ENCODE measurements around the gene ABL1. TPM values are rescaled to one million over a fixed set of nuclear protein-coding genes. Genes with fewer than 3 reads are reported as not detected.

ABL1 gene
- total RNA-seq, 6 experiments from 2014 or later, result 56.0 to 63.5 (median 62.8) TPM

DNA sequence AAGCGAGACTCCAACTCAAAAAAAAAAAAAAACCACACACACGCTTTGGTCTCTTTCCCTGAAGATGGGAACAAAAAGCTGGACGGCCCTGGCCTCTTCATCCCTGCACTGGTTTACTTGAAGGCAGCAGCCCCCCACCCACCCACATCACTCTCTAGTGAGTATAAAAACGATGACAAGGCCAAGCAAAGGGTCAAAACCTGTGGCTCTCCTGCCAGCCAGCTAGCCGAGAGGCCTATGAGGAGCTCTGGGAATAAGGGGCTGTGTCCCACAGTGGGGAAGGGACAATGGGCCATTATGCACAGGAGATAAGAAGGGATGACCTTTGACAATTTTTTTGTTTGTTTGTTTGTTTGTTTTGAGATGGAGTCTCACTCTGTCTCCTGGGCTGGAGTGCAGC is 48.4 kb downstream of the ABL1 start:
- peaks cover 2% of the 10 kb centered on the region; the same call in 1 of the 2 replicates for H3K27me3 Mint-ChIP-seq (ENCODE audit: insufficient read depth)
- H3K27ac Mint-ChIP-seq, result no peak overlapping the region
- H3K9me3 Mint-ChIP-seq, result no peaks in the 10 kb centered on the region
- no peak overlapping the region for H3K4me3 Mint-ChIP-seq
- no peaks in the 10 kb centered on the region for H3K4me1 Mint-ChIP-seq (ENCODE audit: low read depth)
- TF ChIP-seq CTCF (IDR thresholded peaks at IDR 0.05), result no peak
- peaks cover 26% of the 10 kb centered on the region; the same call in 1 of the 2 replicates for H3K36me3 Mint-ChIP-seq (ENCODE audit: low read depth)
- DNase-seq, result no peak

DNA sequence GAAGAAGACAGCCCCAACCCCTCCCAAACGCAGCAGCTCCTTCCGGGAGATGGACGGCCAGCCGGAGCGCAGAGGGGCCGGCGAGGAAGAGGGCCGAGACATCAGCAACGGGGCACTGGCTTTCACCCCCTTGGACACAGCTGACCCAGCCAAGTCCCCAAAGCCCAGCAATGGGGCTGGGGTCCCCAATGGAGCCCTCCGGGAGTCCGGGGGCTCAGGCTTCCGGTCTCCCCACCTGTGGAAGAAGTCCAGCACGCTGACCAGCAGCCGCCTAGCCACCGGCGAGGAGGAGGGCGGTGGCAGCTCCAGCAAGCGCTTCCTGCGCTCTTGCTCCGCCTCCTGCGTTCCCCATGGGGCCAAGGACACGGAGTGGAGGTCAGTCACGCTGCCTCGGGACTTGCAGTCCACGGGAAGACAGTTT is 49.1 kb downstream of the ABL1 start:
- no peak for DNase-seq
- H3K9me3 Mint-ChIP-seq, result no peaks in the 10 kb centered on the region

GRCh38 chr9:130884542-130885483 is 49.8 kb downstream of the ABL1 start:
- no peak overlapping the region for H3K27ac Mint-ChIP-seq
- H3K4me1 Mint-ChIP-seq (ENCODE audit: low read depth), result no peaks in the 10 kb centered on the region
- TF ChIP-seq CTCF (IDR thresholded peaks at IDR 0.05), result no peak
- peaks cover 2% of the 10 kb centered on the region; the same call in 1 of the 2 replicates for H3K27me3 Mint-ChIP-seq (ENCODE audit: insufficient read depth)
- no peaks in the 10 kb centered on the region for H3K9me3 Mint-ChIP-seq
- H3K36me3 Mint-ChIP-seq (ENCODE audit: low read depth), result peaks cover 26% of the 10 kb centered on the region; the same call in 1 of the 2 replicates
- H3K4me3 Mint-ChIP-seq, result no peak overlapping the region
- DNase-seq, result no peak

More for the DNA sequence above, 49.1 kb downstream of the ABL1 start:
- Mint-ChIP-seq H3K4me1 (ENCODE audit: low read depth) (no peaks in the 10 kb centered on the region), H3K36me3 (ENCODE audit: low read depth) (peaks cover 26% of the 10 kb centered on the region; the same call in 1 of the 2 replicates), H3K27ac (no peak overlapping the region), H3K4me3 (no peak overlapping the region), H3K27me3 (ENCODE audit: insufficient read depth) (peaks cover 2% of the 10 kb centered on the region; the same call in 1 of the 2 replicates)
- no peak for TF ChIP-seq CTCF (IDR thresholded peaks at IDR 0.05)

- Mint-ChIP-seq H3K4me1 (ENCODE audit: low read depth) (no peaks in the 10 kb centered on the region), H3K9me3 (no peaks in the 10 kb centered on the region), H3K27ac (no peak overlapping the region), H3K4me3 (no peak overlapping the region), H3K27me3 (ENCODE audit: insufficient read depth) (peaks cover 2% of the 10 kb centered on the region; the same call in 1 of the 2 replicates), H3K36me3 (ENCODE audit: low read depth) (peaks cover 26% of the 10 kb centered on the region; the same call in 1 of the 2 replicates)
- no peak for DNase-seq
- TF ChIP-seq CTCF (IDR thresholded peaks at IDR 0.05), result no peak
Observed at GRCh38 chr9:130885484-130886375, 50.7 kb downstream of the ABL1 start.

- DNase-seq, result no peak
- Mint-ChIP-seq H3K36me3 (ENCODE audit: low read depth) (peaks cover 18% of the 10 kb centered on the region; the same call in 1 of the 2 replicates), H3K27me3 (ENCODE audit: insufficient read depth) (peaks cover 3% of the 10 kb centered on the region; the same call in 1 of the 2 replicates), H3K4me3 (no peak overlapping the region; the same call in 1 of the 2 replicates), H3K4me1 (ENCODE audit: low read depth) (no peaks in the 10 kb centered on the region), H3K27ac (no peak overlapping the region), H3K9me3 (no peaks in the 10 kb centered on the region)
- no peak for TF ChIP-seq CTCF (IDR thresholded peaks at IDR 0.05)
Observed at GRCh38 chr9:130886981-130887380, 51.9 kb downstream of the ABL1 start.
